ENCODE data around the gene REC8. TPM values are rescaled to one million over a fixed set of nuclear protein-coding genes. Genes with fewer than 3 reads are reported as not detected.

REC8 gene
- total RNA-seq, 1 donor from 2014 or later, result 2.1 TPM

- Histone ChIP-seq H3K4me1 (ENCODE audit: control insufficient read depth in 3 of 3, insufficient read depth in 3 of 3, low read length in 3 of 3) (peaks cover 7 to 9% (median 7%) of the 10 kb centered on the region in 3 donors), H3K27ac (ENCODE audit: low read depth, low read length) (no peak overlapping the region), H3K9me3 (ENCODE audit: control insufficient read depth in 3 of 3, low read length in 3 of 3) (no peaks in the 10 kb centered on the region), H3K9ac (ENCODE audit: low read depth in 1 of 3, low read length in 3 of 3) (no peak overlapping the region), H3K27me3 (ENCODE audit: control insufficient read depth in 3 of 3, insufficient read depth in 3 of 3, low read length in 3 of 3) (no peaks in the 10 kb centered on the region), H3K4me3 (ENCODE audit: low read length in 3 of 3) (no peak overlapping the region), H3K36me3 (ENCODE audit: control insufficient read depth in 3 of 3, insufficient read depth in 3 of 3, low read length in 3 of 3) (no peaks in the 10 kb centered on the region)
Measured at GRCh38 chr14:24226473-24226872, 54.6 kb downstream of the REC8 start.

GRCh38 chr14:24228902-24229301, 57.0 kb downstream of the REC8 start:
- Histone ChIP-seq H3K36me3 (ENCODE audit: control insufficient read depth in 3 of 3, insufficient read depth in 3 of 3, low read length in 3 of 3) (no peaks in the 10 kb centered on the region), H3K27ac (ENCODE audit: low read depth, low read length) (no peak overlapping the region), H3K27me3 (ENCODE audit: control insufficient read depth in 3 of 3, insufficient read depth in 3 of 3, low read length in 3 of 3) (no peaks in the 10 kb centered on the region), H3K4me1 (ENCODE audit: control insufficient read depth in 3 of 3, insufficient read depth in 3 of 3, low read length in 3 of 3) (peaks cover 18 to 30% (median 24%) of the 10 kb centered on the region in 3 donors), H3K9ac (ENCODE audit: low read depth in 1 of 3, low read length in 3 of 3) (no peak overlapping the region), H3K4me3 (ENCODE audit: low read length in 3 of 3) (no peak overlapping the region), H3K9me3 (ENCODE audit: control insufficient read depth in 3 of 3, low read length in 3 of 3) (no peaks in the 10 kb centered on the region)

Small RNA genes lying within 50 kb of the gene (small RNA-seq; reads per million reads assigned to genes)
- gene AL136295.4, result not detected
- not detected for gene CHMP4A
- gene IPO4, result not detected
- not detected for gene IRF9
- not detected for gene MDP1
- 0.23 reads per million, percentile 10 among the genes with 10 or more reads in this experiment for gene RNA5SP383

Other genes starting within 250 kb of the REC8 start
- 21.4 TPM for gene DHRS4, start 218.3 kb upstream of the REC8 start, total RNA-seq
- 8.9 TPM for gene DHRS4L2, start 183.2 kb upstream of the REC8 start, total RNA-seq
- under 0.01 TPM for gene CARMIL3, start 120.1 kb upstream of the REC8 start, total RNA-seq
- gene CPNE6, start 100.5 kb upstream of the REC8 start, total RNA-seq, result not detected
- gene PCK2, start 77.8 kb upstream of the REC8 start, total RNA-seq, result 3.7 TPM
- gene DCAF11, start 57.3 kb upstream of the REC8 start, total RNA-seq, result 85.6 TPM
- gene NRL, start 57.1 kb upstream of the REC8 start, total RNA-seq, result 2.1 TPM
- gene FITM1, start 41.4 kb upstream of the REC8 start, total RNA-seq, result 172 TPM
- 89.8 TPM for gene PSME1, start 35.9 kb upstream of the REC8 start, total RNA-seq
- gene EMC9, start 30.5 kb upstream of the REC8 start, total RNA-seq, result 12.0 TPM
- gene PSME2, start 25.5 kb upstream of the REC8 start, total RNA-seq, result 58.5 TPM
- gene RNF31, start 24.6 kb upstream of the REC8 start, total RNA-seq, result 33.4 TPM
- 50.6 TPM for gene IRF9, start 10.8 kb upstream of the REC8 start, total RNA-seq
- 32.9 TPM for gene IPO4, start 16.7 kb downstream of the REC8 start, total RNA-seq
- gene TM9SF1, start 23.4 kb downstream of the REC8 start, total RNA-seq, result 18.3 TPM
- gene TSSK4, start 33.6 kb downstream of the REC8 start, total RNA-seq, result 0.52 TPM
- 29.2 TPM for gene CHMP4A, start 41.4 kb downstream of the REC8 start, total RNA-seq
- 9.9 TPM for gene MDP1, start 44.0 kb downstream of the REC8 start, total RNA-seq
- gene NEDD8, start 60.3 kb downstream of the REC8 start, total RNA-seq, result 81.9 TPM
- gene GMPR2, start 60.8 kb downstream of the REC8 start, total RNA-seq, result 49.6 TPM
- 34.4 TPM for gene TINF2, start 70.5 kb downstream of the REC8 start, total RNA-seq
- 0.52 TPM for gene TGM1, start 91.1 kb downstream of the REC8 start, total RNA-seq
- gene RABGGTA, start 99.5 kb downstream of the REC8 start, total RNA-seq, result 11.5 TPM
- 6.3 TPM for gene DHRS1, start 127.7 kb downstream of the REC8 start, total RNA-seq
- 22.4 TPM for gene NOP9, start 127.8 kb downstream of the REC8 start, total RNA-seq
- gene CIDEB, start 135.9 kb downstream of the REC8 start, total RNA-seq, result 4.7 TPM
- gene LTB4R2, start 138.1 kb downstream of the REC8 start, total RNA-seq, result 1.6 TPM
- gene LTB4R, start 139.4 kb downstream of the REC8 start, total RNA-seq, result 2.1 TPM
- gene ADCY4, start 163.0 kb downstream of the REC8 start, total RNA-seq, result 9.9 TPM
- 1.6 TPM for gene RIPK3, start 167.9 kb downstream of the REC8 start, total RNA-seq
- gene NFATC4, start 196.1 kb downstream of the REC8 start, total RNA-seq, result 21.4 TPM
- gene NYNRIN, start 226.9 kb downstream of the REC8 start, total RNA-seq, result 19.3 TPM

All from skeletal muscle tissue (tissue), 5 donors.